ENCODE measurements around the gene AP5B1. TPM values are rescaled to one million over a fixed set of nuclear protein-coding genes. Genes with fewer than 3 reads are reported as not detected.

The AP5B1 gene
- total and polyA plus RNA-seq, 2 experiments from 2014 or later = 3.1 to 16.1 TPM

- Mint-ChIP-seq H3K27me3 (ENCODE audit: insufficient read depth, low read depth, poor library complexity) (peaks cover 18% of the 10 kb centered on the region), H3K36me3 (ENCODE audit: low read depth) (peaks cover 3% of the 10 kb centered on the region; the same call in 1 of the 3 replicates), H3K4me1 (no peaks in the 10 kb centered on the region), H3K9me3 (no peaks in the 10 kb centered on the region; the same call in 2 of the 3 replicates), H3K4me3 (no peak overlapping the region; the same call in 2 of the 3 replicates), H3K27ac (no peak overlapping the region)
- 0 out of 2 replicates have a peak, but pooled peaks cover 5% of the 10 kb centered on the region for H3F3A ChIP-seq (replicated peaks; ENCODE audit: low read depth)
- no peak overlapping the region for H2AFZ ChIP-seq
- ATAC-seq = no peak
- no peaks in the 10 kb centered on the region for H3K79me2 ChIP-seq (replicated peaks; ENCODE audit: insufficient read depth)
- H3K27ac ChIP-seq (ENCODE audit: low read depth) = no peak overlapping the region
- H3K4me1 ChIP-seq (ENCODE audit: insufficient read depth) = no peaks in the 10 kb centered on the region; the same call in 1 of the 2 replicates
- H4K20me1 ChIP-seq (replicated peaks; ENCODE audit: insufficient read depth) = no peaks in the 10 kb centered on the region
- H3K4me2 ChIP-seq = no peak overlapping the region
- no peaks in the 10 kb centered on the region for H3K36me3 ChIP-seq (ENCODE audit: insufficient read depth)
- TF ChIP-seq CTCF (conservative IDR thresholded peaks at IDR 0.05; ENCODE audit: low read depth in 2 of 2) (no peak), CREB1 (CRISPR knock-in tag; IDR thresholded peaks at IDR 0.05; ENCODE audit: low read depth) (no peak), ETS1 (IDR thresholded peaks at IDR 0.05) (no peak), STAT1 (IDR thresholded peaks at IDR 0.05; ENCODE audit: unreplicated experiment) (no peak), EZH2 (IDR thresholded peaks at IDR 0.05; ENCODE audit: low read depth, unreplicated experiment) (no peak), ZNF114 (CRISPR knock-in tag; IDR thresholded peaks at IDR 0.05) (no peak)
- no peak for DNase-seq (ENCODE audit: low spot score)
- peaks cover 13% of the 10 kb centered on the region for H3K27me3 ChIP-seq (ENCODE audit: insufficient read depth)
- no peaks in the 10 kb centered on the region for H3K9me2 ChIP-seq (ENCODE audit: insufficient read depth)
- H3K4me3 ChIP-seq = no peak overlapping the region
Observed at GRCh38 chr11:65777241-65777640, 3.5 kb downstream of the AP5B1 start.

- Histone ChIP-seq H3K79me2 (replicated peaks; ENCODE audit: insufficient read depth) (no peaks in the 10 kb centered on the region), H3F3A (replicated peaks; ENCODE audit: low read depth) (no peaks in the 10 kb centered on the region), H3K27ac (ENCODE audit: low read depth) (no peak overlapping the region), H4K20me1 (replicated peaks; ENCODE audit: insufficient read depth) (no peaks in the 10 kb centered on the region), H3K27me3 (ENCODE audit: insufficient read depth) (peaks cover 8% of the 10 kb centered on the region), H3K4me1 (ENCODE audit: insufficient read depth) (no peaks in the 10 kb centered on the region; the same call in 1 of the 2 replicates), H3K36me3 (ENCODE audit: insufficient read depth) (no peaks in the 10 kb centered on the region), H3K4me2 (no peak overlapping the region), H3K4me3 (no peak overlapping the region), H2AFZ (no peak overlapping the region), H3K9me2 (ENCODE audit: insufficient read depth) (no peaks in the 10 kb centered on the region)
- DNase-seq (ENCODE audit: low spot score) (no peak), ATAC-seq (no peak)
- no peaks in the 10 kb centered on the region for H3K4me1 Mint-ChIP-seq
- peaks cover 13% of the 10 kb centered on the region for H3K27me3 Mint-ChIP-seq (ENCODE audit: insufficient read depth, low read depth, poor library complexity)
- H3K4me3 Mint-ChIP-seq = no peak overlapping the region
- H3K27ac Mint-ChIP-seq = no peak overlapping the region
- H3K9me3 Mint-ChIP-seq = no peaks in the 10 kb centered on the region; the same call in 2 of the 3 replicates
- H3K36me3 Mint-ChIP-seq (ENCODE audit: low read depth) = peaks cover 3% of the 10 kb centered on the region; the same call in 1 of the 3 replicates
- TF ChIP-seq EZH2phosphoT487 (IDR thresholded peaks at IDR 0.05; ENCODE audit: unreplicated experiment) (no peak), JUNB (IDR thresholded peaks at IDR 0.05; ENCODE audit: unreplicated experiment) (no peak), ZNF462 (CRISPR knock-in tag; IDR thresholded peaks at IDR 0.05) (no peak), ZNF114 (CRISPR knock-in tag; IDR thresholded peaks at IDR 0.05) (no peak)
Observed at GRCh38 chr11:65776710-65777141, 4.0 kb downstream of the AP5B1 start.

Measured in GM23338 (cell line).